CD14-positive monocyte (primary cell): Measurements from ENCODE around the gene OXLD1. TPM values are rescaled to one million over a fixed set of nuclear protein-coding genes. Genes with fewer than 3 reads are reported as not detected.

ENCODE experiments used
- DNase-seq, 3 donors: peaks; one replicate each; pipeline ENCODE4 v3.0.0-alpha.2; 2011 to 2022
- H2AFZ ChIP-seq: 2 replicates; pipeline ENCODE4 v1.6.0; 2012; ENCODE audit warnings: mild to moderate bottlenecking, low read depth, low read length, inconsistent platforms; ENCODE audit not compliant: insufficient read depth, poor library complexity, severe bottlenecking
- H3K27ac ChIP-seq, 2 donors: 1 replicate in 1 of 2; 2 replicates in 1 of 2; pipeline ENCODE4 v1.5.1; 2012 to 2013; ENCODE audit warnings: low read length in 2 of 2, control low read depth in 1 of 2, inconsistent platforms in 1 of 2, low read depth in 1 of 2, mild to moderate bottlenecking in 1 of 2
- H3K27me3 ChIP-seq, 2 donors: one replicate each; pipeline versions ENCODE4 v1.6.0 to v1.6.1; 2011 to 2013; ENCODE audit warnings: low read length in 2 of 2; ENCODE audit not compliant: control insufficient read depth in 2 of 2, insufficient read depth in 2 of 2
- H3K36me3 ChIP-seq, 2 donors: replicated peaks in 1 of 2; 1 replicate in 1 of 2; 2 replicates in 1 of 2; pipeline versions ENCODE4 v1.5.1 to v1.6.1; 2012 to 2013; ENCODE audit warnings: low read length in 2 of 2, control low read depth in 1 of 2, inconsistent platforms in 1 of 2, mild to moderate bottlenecking in 1 of 2; ENCODE audit not compliant: insufficient read depth in 2 of 2, control insufficient read depth in 1 of 2
- H3K4me1 ChIP-seq, 2 donors: 1 replicate in 1 of 2; 2 replicates in 1 of 2; pipeline versions ENCODE4 v1.5.1 to v1.6.1; 2012 to 2013; ENCODE audit warnings: low read length in 2 of 2, control low read depth in 1 of 2, inconsistent platforms in 1 of 2, mild to moderate bottlenecking in 1 of 2, moderate library complexity in 1 of 2; ENCODE audit not compliant: insufficient read depth in 2 of 2, control insufficient read depth in 1 of 2
- H3K4me2 ChIP-seq: replicated peaks from 2 replicates; pipeline ENCODE3; 2012; ENCODE audit warnings: low read length, moderate library complexity, mild to moderate bottlenecking; ENCODE audit not compliant: poor library complexity, severe bottlenecking; ENCODE audit errors: extremely low read depth
- H3K4me3 ChIP-seq, 3 experiments: fragments of 200-600 bp in 1 of 3; sonication (generic) in 1 of 3; replicated peaks in 1 of 3; 1 replicate in 2 of 3; 2 replicates in 1 of 3; pipeline ENCODE4 v1.5.1; 2011 to 2013; ENCODE audit warnings: low read length in 3 of 3, mild to moderate bottlenecking in 3 of 3, control low read depth in 2 of 3, low read depth in 2 of 3, inconsistent platforms in 1 of 3, moderate library complexity in 1 of 3
- H3K79me2 ChIP-seq: 2 replicates; pipeline ENCODE4 v1.6.0; 2012; ENCODE audit warnings: mild to moderate bottlenecking, control low read depth, inconsistent platforms, low read length, moderate library complexity; ENCODE audit not compliant: insufficient read depth
- H3K9ac ChIP-seq: 2 replicates; pipeline ENCODE4 v1.6.0; 2017; ENCODE audit warnings: low read length, mild to moderate bottlenecking; ENCODE audit not compliant: insufficient read depth, poor library complexity, severe bottlenecking
- H3K9me3 ChIP-seq, 2 donors: replicated peaks in 1 of 2; 1 replicate in 1 of 2; 2 replicates in 1 of 2; pipeline versions ENCODE4 v1.5.1 to v1.6.1; 2012 to 2013; ENCODE audit warnings: low read length in 2 of 2, control low read depth in 1 of 2; ENCODE audit not compliant: control insufficient read depth in 1 of 2, insufficient read depth in 1 of 2
- H4K20me1 ChIP-seq: 2 replicates; pipeline ENCODE4 v1.6.0; 2012; ENCODE audit warnings: mild to moderate bottlenecking, low read length, control low read depth, moderate library complexity; ENCODE audit not compliant: insufficient read depth
- H3K27ac Mint-ChIP-seq, 7 donors: one replicate each; pipeline ENCODE4 v1.8.0; 2020; ENCODE audit warnings: mild to moderate bottlenecking in 7 of 7, mixed read lengths in 7 of 7, moderate library complexity in 6 of 7, inconsistent platforms in 2 of 7
- H3K27me3 Mint-ChIP-seq, 3 donors: one replicate each; pipeline ENCODE4 v1.8.0; 2021 to 2022; ENCODE audit warnings: low read depth in 3 of 3, mild to moderate bottlenecking in 3 of 3, mixed read lengths in 3 of 3, moderate library complexity in 3 of 3, inconsistent platforms in 1 of 3
- H3K36me3 Mint-ChIP-seq, 2 donors: one replicate each; pipeline ENCODE4 v1.8.0; 2020; ENCODE audit warnings: mixed read lengths in 2 of 2, inconsistent platforms in 1 of 2, mild to moderate bottlenecking in 1 of 2
- H3K4me1 Mint-ChIP-seq: one replicate; pipeline ENCODE4 v1.8.0; 2020; ENCODE audit warnings: mild to moderate bottlenecking, mixed read lengths
- H3K4me3 Mint-ChIP-seq, 2 donors: one replicate each; pipeline ENCODE4 v1.8.0; 2020; ENCODE audit warnings: mild to moderate bottlenecking in 2 of 2, mixed read lengths in 2 of 2, moderate library complexity in 1 of 2
- H3K9me3 Mint-ChIP-seq, 7 donors: one replicate each; pipeline ENCODE4 v1.8.0; 2020 to 2022; ENCODE audit warnings: mixed read lengths in 7 of 7, mild to moderate bottlenecking in 6 of 7, moderate library complexity in 6 of 7, inconsistent platforms in 2 of 7
- CTCF ChIP-seq: fragments of 200-600 bp; IDR thresholded peaks from one replicate; pipeline ENCODE4 v1.8.0; 2022; ENCODE audit warnings: antibody characterized with exemption, mild to moderate bottlenecking
- WGBS: methylation state at CpG from one replicate; pipeline ENCODE4 v1.1.5; 2013; ENCODE audit warnings: missing lambda C conversion rate; ENCODE audit not compliant: insufficient coverage; 5-methylcytosine and 5-hydroxymethylcytosine counted together
- intact Hi-C, 2 donors: fragments of 100-400 bp; cut with micrococcal nuclease; formaldehyde crosslinking; loops; one replicate each; pipeline versions ENCODE4 v1.15.0 to v1.15.1; 2023
- polyA plus RNA-seq, 3 donors: library from polyadenylated mRNA; depleted of rRNA in 1 of 3; unstranded in 2 of 3; stranded (reverse) in 1 of 3; fragments of 300-500 nt in 2 of 3; fragments of >200 nt in 1 of 3; fragmentation: Illumina TruSeq in 2 of 3; gene quantifications; 1 replicate in 2 of 3; 2 replicates in 1 of 3; pipeline ENCODE4 v1.2.3, GENCODE V29; 2012 to 2021

The OXLD1 gene
- polyA plus RNA-seq, 3 donors, result 46.0 to 61.1 (median 51.8) TPM

GRCh38 chr17:81662002-81662401, 4.4 kb downstream of the OXLD1 start:
- Mint-ChIP-seq H3K4me1 (peaks cover 15% of the 10 kb centered on the region), H3K27ac (no peak overlapping the region), H3K27me3 (peaks cover 0 to 1% (median 0%) of the 10 kb centered on the region in 3 donors), H3K4me3 (no peak overlapping the region), H3K36me3 (peaks cover 3 to 11% of the 10 kb centered on the region in 2 donors), H3K9me3 (peaks cover 0 to 1% (median 0%) of the 10 kb centered on the region in 7 donors)
- Histone ChIP-seq H3K27me3 (no peaks in the 10 kb centered on the region), H3K9ac (no peak overlapping the region), H3K4me2 (no peak overlapping the region), H3K9me3 (no peaks in the 10 kb centered on the region), H3K27ac (no peak overlapping the region), H3K36me3 (peaks cover 3 to 7% of the 10 kb centered on the region in 2 donors), H4K20me1 (no peaks in the 10 kb centered on the region), H3K79me2 (peaks cover 21% of the 10 kb centered on the region), H2AFZ (no peak overlapping the region), H3K4me3 (no peak overlapping the region), H3K4me1 (peaks cover 16 to 18% of the 10 kb centered on the region in 2 donors)
- DNase-seq, result no peak
- WGBS, result 100% methylated on average over 2 of the region's 4 CpGs
- no peak for TF ChIP-seq CTCF
- intact Hi-C loops, result no loop called here

- Histone ChIP-seq H3K79me2 (peaks cover 6% of the 10 kb centered on the region), H3K36me3 (peaks cover 3 to 7% of the 10 kb centered on the region in 2 donors), H4K20me1 (no peaks in the 10 kb centered on the region), H3K27ac (no peak overlapping the region), H3K9me3 (no peaks in the 10 kb centered on the region), H3K4me2 (no peak overlapping the region), H3K4me1 (peaks cover 12 to 17% of the 10 kb centered on the region in 2 donors), H3K9ac (no peak overlapping the region), H3K27me3 (no peaks in the 10 kb centered on the region), H2AFZ (no peak overlapping the region), H3K4me3 (no peak overlapping the region)
- no peak overlapping the region for H3K4me3 Mint-ChIP-seq
- WGBS, result 100% methylated on average over 8 of the region's 9 CpGs
- H3K36me3 Mint-ChIP-seq, result peaks cover 3 to 11% of the 10 kb centered on the region in 2 donors
- H3K4me1 Mint-ChIP-seq, result peaks cover 12% of the 10 kb centered on the region
- H3K9me3 Mint-ChIP-seq, result peaks cover 0 to 1% (median 0%) of the 10 kb centered on the region in 7 donors
- DNase-seq, result no peak
- no peak overlapping the region for H3K27ac Mint-ChIP-seq
- no peak for TF ChIP-seq CTCF
- intact Hi-C loops, result no loop called here
- peaks cover 0 to 1% (median 0%) of the 10 kb centered on the region in 3 donors for H3K27me3 Mint-ChIP-seq
These were observed 6.0 kb downstream of the OXLD1 start for GRCh38 chr17:81660441-81660840.
